IMR-90 (cell line): ENCODE data around the gene MAP1LC3B2. TPM values are rescaled to one million over a fixed set of nuclear protein-coding genes. Genes with fewer than 3 reads are reported as not detected.
A peak's percentile ranks its signal among the peaks of the same experiment; 100 is the strongest.

Source experiments
- ATAC-seq: fragments of 200-7000 bp; cut with Tn5 transposase; 2 replicates; pipeline ENCODE4 v1.9.1; 2020; ENCODE audit warnings: low read depth, mild to moderate bottlenecking, moderate library complexity
- BruUV-seq: library from RNA; stranded (reverse); fragments of 400-500 nt; replicated peaks from 2 replicates; lab custom pipeline; 2021; lab: Mats Ljungman, UMichigan
- CTCF ChIA-PET: fragments of 300-600 bp; formaldehyde crosslinking; extraction: SDS; loops from one replicate; lab custom pipeline; 2021; ENCODE audit warnings: antibody characterized with exemption; lab: Yijun Ruan, JAX
- POLR2A ChIA-PET: fragments of 300-600 bp; sonication (Branson Sonifier 250); formaldehyde crosslinking; loops from one replicate; lab custom pipeline; 2022; ENCODE audit warnings: antibody characterized with exemption; ENCODE audit not compliant: unreplicated experiment; lab: Charles Lee
- DNase-seq: peaks from one replicate; pipeline ENCODE4 v3.0.0; 2013
- H2AFZ ChIP-seq: replicated peaks from 2 replicates; pipeline ENCODE3; 2013; ENCODE audit warnings: low read length, mild to moderate bottlenecking; ENCODE audit not compliant: poor library complexity
- H2AK5ac ChIP-seq: 2 replicates; pipeline ENCODE4 v1.6.1; 2013; ENCODE audit warnings: low read depth, low read length, inconsistent platforms
- H2AK9ac ChIP-seq: replicated peaks from 2 replicates; pipeline ENCODE3; 2013; ENCODE audit warnings: mild to moderate bottlenecking, low read depth, low read length, moderate library complexity; ENCODE audit not compliant: poor library complexity
- H2BK120ac ChIP-seq: 2 replicates; pipeline ENCODE4 v1.6.1; 2013; ENCODE audit warnings: low read depth, low read length, inconsistent platforms
- H2BK15ac ChIP-seq: 3 replicates; pipeline ENCODE4 v1.6.1; 2013; ENCODE audit warnings: low read depth, low read length, inconsistent platforms
- H2BK20ac ChIP-seq: 2 replicates; pipeline ENCODE4 v1.6.1; 2013; ENCODE audit warnings: low read depth, mild to moderate bottlenecking, inconsistent platforms, low read length, moderate library complexity
- H2BK5ac ChIP-seq: 2 replicates; pipeline ENCODE4 v1.6.1; 2013; ENCODE audit warnings: mild to moderate bottlenecking, low read depth, low read length, inconsistent platforms; ENCODE audit not compliant: poor library complexity, severe bottlenecking
- H3K14ac ChIP-seq: replicated peaks from 2 replicates; pipeline ENCODE4 v1.6.1; 2013; ENCODE audit warnings: low read depth, low read length, inconsistent platforms
- H3K18ac ChIP-seq: 2 replicates; pipeline ENCODE4 v1.6.1; 2013; ENCODE audit warnings: low read depth, low read length, control low read depth
- H3K23ac ChIP-seq: 2 replicates; pipeline ENCODE4 v1.6.1; 2013; ENCODE audit warnings: low read depth, low read length, inconsistent platforms
- H3K27ac ChIP-seq: 2 replicates; pipeline ENCODE4 v1.5.1; 2013; ENCODE audit warnings: mild to moderate bottlenecking, control low read depth, low read length; ENCODE audit not compliant: insufficient read depth
- H3K27me3 ChIP-seq: 2 replicates; pipeline ENCODE4 v1.6.1; 2013; ENCODE audit warnings: low read length; ENCODE audit not compliant: control insufficient read depth, insufficient read depth
- H3K36me3 ChIP-seq: 2 replicates; pipeline ENCODE4 v1.6.1; 2013; ENCODE audit warnings: low read length, mixed read lengths; ENCODE audit not compliant: control insufficient read depth, insufficient read depth
- H3K4ac ChIP-seq: 2 replicates; pipeline ENCODE4 v1.6.1; 2013; ENCODE audit warnings: low read depth, low read length, inconsistent platforms
- H3K4me1 ChIP-seq: 2 replicates; pipeline ENCODE4 v1.6.1; 2013; ENCODE audit warnings: low read length, mixed read lengths; ENCODE audit not compliant: control insufficient read depth, insufficient read depth
- H3K4me2 ChIP-seq: 2 replicates; pipeline ENCODE4 v1.6.1; 2013; ENCODE audit warnings: low read depth, mild to moderate bottlenecking, control low read depth, low read length, moderate library complexity
- H3K4me3 ChIP-seq: 2 replicates; pipeline ENCODE4 v1.5.1; 2013; ENCODE audit warnings: low read depth, mild to moderate bottlenecking, control low read depth, low read length, moderate library complexity; ENCODE audit not compliant: insufficient read depth
- H3K56ac ChIP-seq: 2 replicates; pipeline ENCODE4 v1.6.1; 2013; ENCODE audit warnings: low read length, inconsistent platforms; ENCODE audit not compliant: insufficient read depth; ENCODE audit errors: extremely low read depth
- H3K79me1 ChIP-seq, 2 experiments: 2 replicates each; pipeline ENCODE4 v1.6.1; 2013; ENCODE audit warnings: low read length in 2 of 2, inconsistent platforms in 1 of 2, low read depth in 1 of 2
- H3K9ac ChIP-seq: 2 replicates; pipeline ENCODE4 v1.6.1; 2013; ENCODE audit warnings: low read depth, low read length, control low read depth
- H3K9me1 ChIP-seq: 2 replicates; pipeline ENCODE4 v1.6.1; 2013; ENCODE audit warnings: low read length, inconsistent platforms; ENCODE audit not compliant: insufficient read depth
- H3K9me3 ChIP-seq: 2 replicates; pipeline ENCODE4 v1.6.1; 2013; ENCODE audit warnings: low read length; ENCODE audit not compliant: control insufficient read depth, insufficient read depth
- H4K20me1 ChIP-seq: 2 replicates; pipeline ENCODE4 v1.6.1; 2013; ENCODE audit warnings: low read length, inconsistent platforms; ENCODE audit not compliant: insufficient read depth
- H4K5ac ChIP-seq: 2 replicates; pipeline ENCODE4 v1.6.1; 2013; ENCODE audit warnings: mild to moderate bottlenecking, low read depth, low read length, control low read depth
- H4K8ac ChIP-seq, 2 experiments: 2 replicates each; pipeline ENCODE4 v1.6.1; 2013; ENCODE audit warnings: low read depth in 2 of 2, low read length in 2 of 2, control low read depth in 1 of 2, inconsistent platforms in 1 of 2
- H4K91ac ChIP-seq: 2 replicates; pipeline ENCODE4 v1.6.1; 2013; ENCODE audit warnings: low read depth, low read length, inconsistent platforms; ENCODE audit not compliant: insufficient read depth
- CEBPB ChIP-seq: IDR thresholded peaks from 2 replicates; pipeline ENCODE4 v1.6.1; 2012; ENCODE audit warnings: low read depth, low read length, improper control_type of control experiment
- CTCF ChIP-seq: conservative IDR thresholded peaks from 2 replicates; pipeline ENCODE4 v1.5.1; 2012; ENCODE audit warnings: mild to moderate bottlenecking, low read depth, low read length, improper control_type of control experiment
- FOS ChIP-seq: fragments of 150-350 bp; IDR thresholded peaks from 2 replicates; pipeline ENCODE4 v1.6.1; 2016; ENCODE audit warnings: low read depth, low read length
- MAFK ChIP-seq: IDR thresholded peaks from 2 replicates; pipeline ENCODE4 v1.6.1; 2012; ENCODE audit warnings: low read depth, low read length, improper control_type of control experiment
- MXI1 ChIP-seq: IDR thresholded peaks from 2 replicates; pipeline ENCODE4 v1.6.1; 2012; ENCODE audit warnings: low read depth, mild to moderate bottlenecking, low read length, moderate library complexity, borderline replicate concordance
- NFE2L2 ChIP-seq: fragments of 150-350 bp; IDR thresholded peaks from 2 replicates; pipeline ENCODE4 v1.6.1; 2016; ENCODE audit warnings: low read depth, mild to moderate bottlenecking, low read length
- RAD21 ChIP-seq: IDR thresholded peaks from 2 replicates; pipeline ENCODE4 v1.6.1; 2012; ENCODE audit warnings: low read length, improper control_type of control experiment
- RFX5 ChIP-seq: IDR thresholded peaks from 2 replicates; pipeline ENCODE4 v1.8.0; 2012; ENCODE audit warnings: low read depth, mild to moderate bottlenecking, low read length, moderate library complexity
- SMC3 ChIP-seq: fragments of 150-350 bp; IDR thresholded peaks from 2 replicates; pipeline ENCODE4 v1.6.1; 2016; ENCODE audit warnings: low read depth, mild to moderate bottlenecking, antibody characterized with exemption, low read length, moderate library complexity
- USF2 ChIP-seq: fragments of 150-350 bp; IDR thresholded peaks from 2 replicates; pipeline ENCODE4 v1.6.1; 2017; ENCODE audit warnings: mild to moderate bottlenecking, antibody characterized with exemption, low read length, low read depth
- WGBS, 2 experiments: methylation state at CpG; one replicate each; pipeline versions ENCODE4 v1.1.5 to v1.1.7; 2013; ENCODE audit warnings: missing lambda C conversion rate in 2 of 2; ENCODE audit not compliant: insufficient read length in 1 of 2; ENCODE audit errors: extremely low coverage in 2 of 2; 5-methylcytosine and 5-hydroxymethylcytosine counted together
- dilution Hi-C: fragments of 300-500 bp; cut with HindIII; formaldehyde crosslinking; loops from one replicate; pipeline ENCODE4 v1.14.3; 2018; ENCODE audit warnings: low sequenced_read_pairs; ENCODE audit not compliant: unreplicated experiment
- in situ Hi-C: fragments of 300-500 bp; cut with MboI; formaldehyde crosslinking; loops from 3 replicates; pipeline ENCODE4 v1.14.3; 2019; ENCODE audit warnings: low sequenced_read_pairs, inconsistent platforms, mixed read lengths
- intact Hi-C: fragments of 100-400 bp; cut with micrococcal nuclease; formaldehyde crosslinking; loops from 2 replicates; pipeline ENCODE4 v1.10.0; 2022
- polyA plus RNA-seq, 3 experiments: library from polyadenylated mRNA; depleted of rRNA; stranded (reverse); fragments of >200 nt; gene quantifications; 2 replicates each; pipeline ENCODE4 v1.2.3, GENCODE V29; 2012; ENCODE audit warnings: low replicate concordance in 1 of 3
- total RNA-seq: library from RNA; depleted of rRNA; stranded (reverse); fragments of >200 nt; gene quantifications from 2 replicates; pipeline ENCODE4 v1.2.3, GENCODE V29; 2012

Gene MAP1LC3B2
- total and polyA plus RNA-seq, 2 of the 4 experiments (the other 2 are of a cell fraction) = 1.4 TPM; not detected in 1

GRCh38 chr12:116539361-116539771, 19.8 kb upstream of the MAP1LC3B2 start:
- Histone ChIP-seq H3K27ac (no peak overlapping the region), H3K4ac (no peak overlapping the region), H3K79me1 (no peaks in the 10 kb centered on the region), H3K23ac (no peak overlapping the region), H3K9me3 (no peaks in the 10 kb centered on the region), H2BK20ac (0 out of 2 replicates have a peak overlapping the region, but pooled peaks have one; percentile 45), H2BK5ac (no peak overlapping the region), H3K9ac (no peak overlapping the region), H2BK120ac (peak overlapping the region; percentile 34; the same call in 1 of the 2 replicates), H2AFZ (peak overlapping the region; percentile 17), H3K4me2 (no peak overlapping the region), H2AK9ac (peak overlapping the region; percentile 8), H4K20me1 (no peaks in the 10 kb centered on the region), H3K4me1 (peaks cover 15% of the 10 kb centered on the region), H4K91ac (no peak overlapping the region), H4K5ac (no peak overlapping the region), H3K4me3 (no peak overlapping the region), H2AK5ac (no peak overlapping the region), H3K36me3 (no peaks in the 10 kb centered on the region), H3K14ac (no peak overlapping the region), H3K9me1 (no peaks in the 10 kb centered on the region), H3K27me3 (no peaks in the 10 kb centered on the region), H2BK15ac (no peak overlapping the region), H3K56ac (no peak overlapping the region), H3K18ac (no peak overlapping the region), H4K8ac (no peak overlapping the region; a peak in 1 of 4 replicates)
- peak; percentile 73 for DNase-seq
- WGBS, 2 experiments = 20% methylated on average over 1 of the region's 1 CpG; no CpG with 5 or more reads in 1 of the 2 experiments
- no TSS peak for BruUV-seq
- TF ChIP-seq NFE2L2 (peak; percentile 27; the same call in 1 of the 2 replicates), MXI1 (no peak), CEBPB (peak; percentile 60; the same call in 1 of the 2 replicates), CTCF (no peak), RAD21 (no peak), USF2 (no peak), FOS (no peak), RFX5 (no peak), SMC3 (no peak), MAFK (no peak)
- intact Hi-C loops (no loop called here), dilution Hi-C loops (no loop called here), in situ Hi-C loops (no loop called here)
- CTCF ChIA-PET = interaction anchor here (0.6 to 1.4 kb wide), 3 partner anchors 9 to 220 kb away, joined by 3 to 6 read pairs (median 4); no protein-coding TSS in a partner anchor
- peak; percentile 62 for ATAC-seq
- POLR2A ChIA-PET = no interaction called here
